GM18951 (cell line): ENCODE data around the gene FOXRED2.
"Not testable (repeated sequence)": the region's sequence is repeated elsewhere in the genome, so short reads cannot be mapped to it uniquely, and the experiment has no call there.

Source experiments
- POLR2A ChIP-seq: IDR thresholded peaks from 4 replicates; pipeline ENCODE4 v1.6.1; 2011; ENCODE audit warnings: mild to moderate bottlenecking; ENCODE audit not compliant: insufficient read length, insufficient read depth; ENCODE audit errors: extremely low read depth
- in situ Hi-C: fragments of 300-500 bp; cut with MboI; formaldehyde crosslinking; loops from one replicate; pipeline ENCODE4 v1.12.0; 2022; ENCODE audit warnings: low sequenced_read_pairs, mixed read lengths, inconsistent platforms; ENCODE audit not compliant: unreplicated experiment

The FOXRED2 gene

GRCh38 chr22:36457688-36458450, 49.0 kb downstream of the FOXRED2 start:
- in situ Hi-C loops = no loop called here
- TF ChIP-seq POLR2A = no peak

GRCh38 chr22:36456464-36456845, 50.4 kb downstream of the FOXRED2 start:
- in situ Hi-C loops = no loop called here
- TF ChIP-seq POLR2A = no peak

- in situ Hi-C loops = no loop called here
- no peak for TF ChIP-seq POLR2A
These were observed 51.0 kb downstream of the FOXRED2 start for GRCh38 chr22:36455571-36456463.

- in situ Hi-C loops = no loop called here
- TF ChIP-seq POLR2A = peak; percentile 67
These were observed 51.8 kb downstream of the FOXRED2 start for GRCh38 chr22:36454916-36455570.

GRCh38 chr22:36453855-36454378, 52.9 kb downstream of the FOXRED2 start:
- in situ Hi-C loops = no loop called here
- TF ChIP-seq POLR2A = no peak

GRCh38 chr22:36452978-36453607, 53.7 kb downstream of the FOXRED2 start:
- in situ Hi-C loops = not testable (repeated sequence)

- in situ Hi-C loops = no loop called here
- no peak for TF ChIP-seq POLR2A
These were observed 54.4 kb downstream of the FOXRED2 start for GRCh38 chr22:36452250-36452977.

GRCh38 chr22:36450923-36451322, 55.9 kb downstream of the FOXRED2 start:
- in situ Hi-C loops = not testable (repeated sequence)

- no peak for TF ChIP-seq POLR2A
- in situ Hi-C loops = no loop called here
These were observed 57.2 kb downstream of the FOXRED2 start for GRCh38 chr22:36449596-36450175.

- no peak for TF ChIP-seq POLR2A
- in situ Hi-C loops = no loop called here
These were observed 59.2 kb downstream of the FOXRED2 start for GRCh38 chr22:36447632-36448031.

- in situ Hi-C loops = no loop called here
- no peak for TF ChIP-seq POLR2A
These were observed 61.6 kb downstream of the FOXRED2 start for GRCh38 chr22:36445158-36445668.
